GM19372 (cell line): ENCODE data around the gene GLT1D1.
A peak's percentile ranks its signal among the peaks of the same experiment; 100 is the strongest.
"Not testable (repeated sequence)": the region's sequence is repeated elsewhere in the genome, so short reads cannot be mapped to it uniquely, and the experiment has no call there.

Source experiments
- ATAC-seq: cut with Tn5 transposase; IDR thresholded peaks from one replicate; pipeline ENCODE4 v1.9.1; 2021; ENCODE audit warnings: mild to moderate bottlenecking, low read depth, moderate library complexity; ENCODE audit not compliant: unreplicated experiment

Gene GLT1D1

GRCh38 chr12:128852885-128853599 is at the start of gene GLT1D1:
GLT1D1 (plus strand) TSS chr12:128853478; CDS start chr12:128853582, 104 bp downstream.
- ATAC-seq = no peak

DNA sequence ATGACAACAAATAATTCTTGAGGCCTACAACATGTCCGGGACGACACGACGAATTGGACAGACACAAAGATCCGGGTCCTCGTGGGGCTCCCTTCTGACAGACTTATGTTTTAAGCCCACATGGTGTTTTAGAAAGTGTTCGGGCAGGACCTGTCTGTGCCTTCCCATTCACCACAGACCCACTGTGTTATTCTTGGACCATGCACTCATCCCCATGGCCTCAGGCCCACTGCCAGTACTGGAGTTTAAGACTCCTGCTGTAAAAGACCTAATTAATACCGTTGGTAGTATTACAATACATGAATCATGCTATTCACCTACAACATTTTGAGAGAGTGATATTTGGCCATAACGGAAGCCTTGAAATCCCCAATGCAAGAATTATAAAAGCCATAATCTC is 49.5 kb upstream of the GLT1D1 start:
- no peak for ATAC-seq

GRCh38 chr12:128804762-128805161 is 48.5 kb upstream of the GLT1D1 start:
- ATAC-seq = no peak

DNA sequence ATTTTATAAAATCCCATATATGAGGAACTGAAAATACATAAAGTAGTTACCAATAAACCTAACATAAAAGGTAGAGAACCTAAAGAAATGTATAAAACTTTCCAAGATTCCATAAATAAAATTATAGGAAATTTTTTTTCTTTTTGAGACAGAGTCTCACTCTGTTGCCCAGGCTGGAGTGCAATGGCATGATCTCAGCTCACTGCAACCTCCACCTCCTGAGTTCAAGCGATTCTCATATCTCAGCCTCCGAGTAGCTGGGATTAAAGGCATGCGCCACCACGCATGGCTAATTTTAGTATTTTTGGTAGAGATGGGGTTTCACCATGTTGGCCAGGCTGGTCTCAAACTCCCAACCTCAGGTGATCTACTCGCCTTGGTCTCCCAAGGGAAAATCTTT is 47.9 kb upstream of the GLT1D1 start:
- not testable (repeated sequence) for ATAC-seq

DNA sequence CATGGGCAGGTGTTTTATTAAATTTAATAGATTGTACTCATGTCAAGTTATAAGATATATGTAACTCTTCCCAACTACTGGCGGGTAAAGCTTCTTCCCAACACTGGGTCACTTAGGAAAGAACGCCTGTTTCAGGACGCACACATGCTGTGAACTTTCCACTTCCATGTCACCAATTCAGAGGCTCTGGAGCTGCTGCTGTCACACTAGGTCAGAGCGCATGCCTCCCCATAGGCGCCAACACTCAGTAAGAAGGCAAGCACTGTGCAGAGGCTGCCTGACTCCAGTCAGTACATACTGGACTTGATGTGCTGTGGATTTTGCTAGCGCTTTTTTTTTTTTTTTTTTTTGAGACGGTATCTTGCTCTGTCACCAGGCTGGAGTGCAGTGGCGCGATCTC is 46.7 kb upstream of the GLT1D1 start:
- no peak for ATAC-seq

DNA sequence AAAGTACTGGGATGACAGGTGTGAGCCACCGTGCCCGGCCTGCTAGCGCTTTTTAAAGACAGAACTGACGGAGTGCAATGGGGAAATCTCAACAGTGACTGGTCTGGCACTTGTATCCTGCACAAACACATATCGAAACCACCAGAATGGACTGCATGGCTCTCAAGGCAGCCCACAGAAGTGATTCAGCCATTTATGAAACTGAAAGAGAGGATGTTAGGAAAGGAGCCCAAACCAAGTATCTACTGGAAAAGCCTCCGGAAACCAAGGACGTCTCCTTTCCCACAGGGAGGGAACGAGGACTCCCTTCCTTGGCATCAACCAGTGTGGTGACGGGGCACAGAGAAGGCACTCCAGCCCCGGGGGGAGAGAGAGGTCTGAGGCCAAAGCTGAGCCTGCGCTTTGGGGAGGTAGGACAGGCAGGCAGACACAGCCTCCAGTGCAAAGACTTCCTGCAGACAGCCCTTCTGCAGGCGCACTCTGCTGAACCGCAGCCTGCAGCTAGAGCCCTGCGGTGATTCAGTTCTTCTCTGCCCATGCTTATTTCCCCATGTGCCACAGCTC is 46.0 kb upstream of the GLT1D1 start:
- no peak for ATAC-seq

DNA sequence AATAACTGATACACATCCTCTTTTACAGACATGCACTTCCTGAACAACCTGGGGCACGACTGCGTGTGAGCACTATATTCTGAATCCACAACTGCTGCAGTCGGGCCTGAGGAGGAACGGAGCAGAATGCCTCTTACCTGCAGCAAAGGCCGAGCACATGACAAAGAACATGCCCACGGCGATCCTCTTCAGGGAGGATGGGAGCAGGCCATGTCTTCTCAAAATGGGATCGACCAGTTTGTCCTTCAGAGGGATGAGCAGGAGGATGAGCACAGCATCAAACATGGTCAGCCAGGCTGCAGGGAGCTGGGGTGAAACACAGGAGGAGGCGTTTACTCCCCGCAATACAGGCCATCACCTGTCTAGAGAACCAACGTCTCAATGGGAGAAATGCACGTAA is 44.6 kb upstream of the GLT1D1 start:
- no peak for ATAC-seq

DNA sequence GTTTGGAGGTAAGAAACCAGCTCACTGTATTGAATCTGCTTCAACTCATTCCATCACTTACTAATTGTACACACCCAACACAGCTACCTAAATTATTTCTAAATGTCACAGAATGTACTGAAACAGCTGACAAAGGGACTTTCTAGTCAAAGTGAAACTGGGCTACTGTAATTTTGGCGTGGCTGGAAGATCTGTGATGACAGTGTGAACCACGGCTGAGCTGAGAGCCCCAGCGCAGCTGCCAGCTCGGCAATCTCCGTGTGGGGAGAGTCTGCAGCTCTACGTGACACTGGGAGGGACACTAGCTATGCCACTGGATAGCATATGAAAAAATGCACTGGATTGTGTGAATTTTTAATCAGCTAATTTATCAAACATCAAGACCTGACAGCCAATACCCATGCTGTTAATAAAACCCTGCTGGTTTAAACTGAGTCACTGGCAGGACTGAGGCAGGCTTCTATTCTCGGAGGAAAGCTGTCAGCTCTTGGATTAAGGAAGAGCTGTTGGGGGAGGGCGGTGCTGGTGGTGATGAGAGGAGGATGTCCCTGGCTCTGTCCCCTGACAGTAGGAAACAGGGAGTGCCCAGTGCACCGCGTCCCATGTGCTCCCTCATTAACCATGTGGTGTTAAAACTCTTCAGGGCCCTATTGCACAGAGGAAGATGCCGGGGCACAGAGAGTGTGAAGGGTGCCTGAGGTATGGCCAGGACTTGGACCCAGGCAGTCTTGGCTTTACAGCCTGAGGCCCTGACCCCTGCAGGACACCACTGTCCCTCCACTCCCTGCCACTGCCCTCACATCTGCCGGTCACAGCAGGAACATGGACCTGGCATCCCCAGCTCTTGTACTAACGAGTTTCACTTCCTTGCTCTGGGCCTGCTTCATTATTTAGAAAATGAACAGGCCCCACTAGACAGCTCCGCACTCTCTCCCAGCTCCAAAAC is 42.8 kb upstream of the GLT1D1 start:
- peak; percentile 47 for ATAC-seq

DNA sequence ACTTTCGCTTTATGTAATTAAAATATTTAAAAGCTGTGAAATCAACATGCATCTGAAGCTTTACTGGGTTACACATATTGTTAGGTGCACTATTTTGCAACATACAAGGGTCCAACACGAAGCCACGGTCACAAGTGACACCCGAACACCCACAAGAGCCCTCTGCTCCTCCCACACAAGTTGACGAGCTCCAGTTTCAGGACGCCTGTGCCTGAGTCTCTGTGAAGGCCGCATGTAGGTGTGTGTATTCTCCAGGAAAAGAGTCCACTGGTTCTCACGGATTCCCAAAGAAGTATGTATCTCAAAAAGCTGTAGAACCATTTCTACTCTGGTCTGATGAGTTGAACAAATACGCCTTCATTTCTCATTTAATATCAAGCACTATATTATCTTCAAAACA is 41.5 kb upstream of the GLT1D1 start:
- ATAC-seq = no peak

DNA sequence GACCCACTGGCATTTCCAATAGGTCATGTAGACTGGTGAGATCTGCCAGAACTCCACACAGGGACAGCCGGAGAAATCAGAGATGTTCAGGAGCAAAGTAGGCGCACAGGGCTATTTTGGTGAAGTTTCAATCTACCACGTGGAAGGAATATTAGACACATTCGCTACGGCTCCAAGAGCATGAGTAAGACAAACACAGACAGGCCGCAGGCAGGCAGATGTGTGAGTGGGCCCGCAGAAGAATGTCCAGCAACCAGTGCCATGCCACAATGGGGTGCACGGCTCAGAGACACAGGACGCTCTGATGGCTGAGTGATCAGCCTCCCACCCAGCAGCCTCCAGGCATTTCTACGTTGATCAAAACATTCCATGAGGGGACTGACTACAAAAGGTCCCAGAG is 39.9 kb upstream of the GLT1D1 start:
- ATAC-seq = no peak

DNA sequence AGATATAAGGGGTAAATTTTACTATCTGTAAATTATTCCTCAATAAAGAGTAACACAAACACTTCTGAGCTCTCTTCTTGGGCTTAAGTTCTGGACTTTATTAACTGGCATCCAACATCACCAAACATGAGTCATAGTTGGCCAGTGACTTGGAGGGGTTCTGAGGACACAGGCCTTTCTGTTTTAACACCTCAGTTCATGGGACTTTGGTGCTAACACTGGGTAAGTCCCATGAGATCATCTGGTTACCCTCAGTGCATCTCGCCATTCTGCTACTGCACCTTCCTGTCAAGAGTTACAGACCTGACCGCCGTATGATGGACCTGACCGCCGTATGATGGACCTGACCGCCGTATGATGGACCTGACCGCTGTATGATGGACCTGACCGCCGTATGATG is 39.4 kb upstream of the GLT1D1 start:
- ATAC-seq = no peak

GRCh38 chr12:128814411-128815261 is 38.6 kb upstream of the GLT1D1 start:
- ATAC-seq = no peak

DNA sequence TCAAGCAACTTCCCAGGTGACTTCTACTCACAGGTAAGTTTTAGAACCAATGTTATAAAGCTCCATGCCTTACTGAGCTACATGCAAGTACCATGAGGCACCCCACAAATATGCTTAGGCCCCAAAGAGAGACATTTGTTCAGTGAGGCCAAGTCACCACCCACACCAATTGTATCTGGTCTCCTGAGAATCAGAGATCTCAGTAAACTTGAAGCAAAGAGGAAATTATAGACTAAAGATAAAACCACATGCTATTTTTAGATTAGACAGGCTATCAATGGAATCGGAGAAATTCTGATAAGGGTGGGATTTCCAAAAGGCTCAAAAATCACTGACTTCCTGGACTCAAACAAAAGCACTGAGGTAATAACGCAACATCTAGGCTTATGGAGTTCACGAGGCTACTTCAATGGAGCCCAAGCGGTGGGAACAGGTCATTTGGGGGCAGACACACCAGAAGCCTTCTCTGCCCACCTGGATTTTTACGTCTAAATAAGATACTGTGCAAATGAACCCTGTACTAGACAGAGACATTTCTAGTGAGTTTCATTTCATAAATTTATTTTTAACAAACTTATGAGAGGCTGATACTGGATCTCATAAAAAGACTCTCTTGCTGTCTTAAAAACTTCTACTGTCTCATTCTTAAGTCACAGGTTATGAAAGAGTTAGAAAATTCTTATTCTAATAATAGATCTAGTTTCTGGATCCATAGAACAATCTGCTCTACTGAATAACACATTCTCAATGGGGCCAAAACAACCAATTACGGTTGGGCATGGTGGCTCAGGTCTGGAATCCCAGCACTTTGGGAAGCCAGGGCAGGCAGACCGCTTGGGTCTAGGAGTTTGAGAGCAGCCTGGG is 37.3 kb upstream of the GLT1D1 start:
- ATAC-seq = no peak

DNA sequence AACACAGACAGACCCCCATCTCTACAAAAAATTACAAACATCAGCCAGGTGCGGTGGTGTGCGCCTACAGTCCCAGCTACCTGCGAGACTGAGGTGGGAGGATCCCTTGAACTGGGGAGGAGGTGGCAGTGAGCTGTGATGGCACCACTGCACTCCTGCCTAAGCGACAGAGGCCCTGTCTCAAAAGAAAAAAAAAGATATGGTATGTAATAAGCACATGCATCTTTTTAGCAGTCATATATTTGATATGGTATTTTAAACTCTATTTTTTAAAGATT is 36.7 kb upstream of the GLT1D1 start:
- no peak for ATAC-seq

DNA sequence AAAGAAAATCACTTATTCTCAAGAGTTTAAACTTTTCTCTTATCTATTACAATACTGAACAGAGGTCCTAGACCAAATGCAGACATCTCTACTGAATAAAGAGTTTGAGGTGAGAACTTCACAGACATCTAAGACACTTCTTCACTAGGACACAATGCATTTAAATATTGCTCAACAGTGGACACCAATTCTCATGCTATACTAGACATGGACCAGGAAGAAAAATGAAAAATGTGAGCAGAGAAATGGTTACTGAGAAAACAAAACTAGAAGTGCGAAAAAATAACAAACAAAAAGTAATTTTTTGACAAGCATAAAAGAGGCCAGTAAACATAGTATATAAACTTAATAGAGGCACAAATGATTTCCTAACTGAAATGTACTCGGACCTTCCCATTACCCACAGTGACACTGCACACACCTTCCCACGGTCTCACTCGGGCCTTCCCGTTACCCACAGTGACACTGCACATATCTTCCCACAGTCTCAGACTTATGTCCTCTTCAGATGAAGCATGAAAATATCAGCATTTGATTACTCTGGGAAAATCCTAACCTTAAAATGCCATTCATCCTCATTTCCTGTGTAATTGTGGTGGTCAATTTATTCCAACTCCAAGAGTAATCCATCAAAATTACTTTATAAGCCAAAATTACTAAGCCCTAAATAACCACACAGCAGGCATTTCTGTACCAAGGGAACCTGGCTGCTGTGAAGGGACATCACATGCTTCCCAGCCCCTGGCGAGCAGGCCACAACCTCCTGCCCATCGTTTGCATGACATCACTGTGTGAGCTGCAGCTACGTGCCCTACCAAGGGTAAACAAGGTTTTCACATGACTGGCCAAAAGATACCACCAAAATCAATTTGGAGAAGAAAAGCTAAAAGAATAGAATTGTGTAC is 35.9 kb upstream of the GLT1D1 start:
- ATAC-seq = peak; percentile 43

DNA sequence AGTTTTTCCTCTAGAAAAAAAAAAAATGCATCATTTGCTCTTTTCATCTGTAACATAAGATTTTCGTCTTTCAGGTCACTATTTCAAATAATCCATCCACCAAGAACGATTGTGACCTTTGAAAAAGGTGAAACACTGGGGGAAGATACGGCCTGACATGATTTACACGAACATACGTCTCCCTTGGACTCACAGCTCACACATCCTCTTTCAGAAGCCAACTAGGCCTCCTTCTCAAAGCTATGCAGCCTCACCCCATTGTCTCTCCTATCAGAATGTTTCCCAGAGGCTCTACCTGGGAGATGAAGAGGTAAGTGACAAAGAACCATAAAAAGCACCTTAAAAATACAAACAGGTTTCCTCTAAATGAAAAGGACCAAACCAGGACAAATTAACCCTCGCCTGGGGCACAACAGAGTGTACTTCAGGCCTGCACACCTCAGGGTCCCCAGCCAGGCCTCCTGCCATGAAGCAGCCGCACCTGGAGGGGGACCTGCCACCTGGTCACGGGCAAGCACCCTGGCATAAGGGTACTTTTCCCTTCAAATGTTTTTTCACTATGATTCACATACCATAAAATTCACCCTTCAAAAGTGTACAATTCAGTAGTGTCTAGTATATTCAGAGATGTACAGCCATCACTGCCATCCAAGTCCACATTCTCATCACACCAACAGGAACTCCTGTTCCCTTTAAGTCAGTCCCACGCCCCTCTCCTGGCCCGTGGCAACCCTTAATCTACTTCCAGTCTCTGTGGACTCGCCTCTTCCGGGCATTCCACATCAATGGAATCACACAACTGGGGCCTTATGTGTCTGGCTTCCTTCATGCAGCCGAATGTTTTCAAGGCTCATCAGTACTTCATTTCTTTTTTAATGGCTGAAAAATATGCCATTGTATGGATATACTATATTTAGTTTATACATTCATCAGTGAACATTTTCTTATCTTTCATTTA is 34.9 kb upstream of the GLT1D1 start:
- peak; percentile 40 for ATAC-seq

GRCh38 chr12:128819293-128820144 is 33.8 kb upstream of the GLT1D1 start:
- no peak for ATAC-seq
